ENCODE data around the gene RRP1. TPM values are rescaled to one million over a fixed set of nuclear protein-coding genes. Genes with fewer than 3 reads are reported as not detected.
A peak's percentile ranks its signal among the peaks of the same experiment; 100 is the strongest.

Gene RRP1
- polyA plus RNA-seq, 3 donors: 2.7 to 5.7 (median 4.6) TPM

GRCh38 chr21:43769325-43769958, 19.9 kb upstream of the RRP1 start:
- Histone ChIP-seq H3K9me3 (replicated peaks in 1 of 2; ENCODE audit: control insufficient read depth in 1 of 2, insufficient read depth in 1 of 2, low read length in 2 of 2) (peaks cover 0 to 11% of the 10 kb centered on the region in 2 donors), H3K27ac (ENCODE audit: low read depth in 1 of 2, low read length in 2 of 2) (no peak overlapping the region), H4K20me1 (ENCODE audit: insufficient read depth, low read length) (peaks cover 26% of the 10 kb centered on the region), H3K4me3 (replicated peaks in 1 of 3; ENCODE audit: low read depth in 2 of 3, low read length in 3 of 3) (no peak overlapping the region), H3K79me2 (ENCODE audit: insufficient read depth, low read length) (no peaks in the 10 kb centered on the region), H3K4me1 (ENCODE audit: control insufficient read depth in 1 of 2, insufficient read depth in 2 of 2, low read length in 2 of 2) (peaks cover 12 to 20% of the 10 kb centered on the region in 2 donors), H3K4me2 (replicated peaks; ENCODE audit: extremely low read depth, low read length, poor library complexity, severe bottlenecking) (no peak overlapping the region), H2AFZ (ENCODE audit: insufficient read depth, low read depth, low read length, poor library complexity, severe bottlenecking) (no peak overlapping the region), H3K27me3 (ENCODE audit: control insufficient read depth in 2 of 2, insufficient read depth in 2 of 2, low read length in 2 of 2) (no peaks in the 10 kb centered on the region), H3K9ac (ENCODE audit: insufficient read depth, low read length, poor library complexity, severe bottlenecking) (no peak overlapping the region), H3K36me3 (replicated peaks in 1 of 2; ENCODE audit: control insufficient read depth in 1 of 2, insufficient read depth in 2 of 2, low read length in 2 of 2) (peaks cover 16 to 23% of the 10 kb centered on the region in 2 donors)
- Mint-ChIP-seq H3K4me1 (peaks cover 26% of the 10 kb centered on the region), H3K4me3 (no peak overlapping the region), H3K36me3 (peaks cover 25 to 26% of the 10 kb centered on the region in 2 donors), H3K27me3 (ENCODE audit: low read depth in 3 of 3) (peaks cover 2 to 5% (median 5%) of the 10 kb centered on the region in 3 donors), H3K9me3 (peaks cover 5 to 16% (median 9%) of the 10 kb centered on the region in 7 donors), H3K27ac (peak overlapping the region in 1 of 7 donors; percentile 51)
- intact Hi-C loops (cut with micrococcal nuclease): no loop called here
- WGBS (ENCODE audit: insufficient coverage): 94% methylated on average over 11 of the region's 11 CpGs
- no peak for DNase-seq
- TF ChIP-seq CTCF (IDR thresholded peaks at IDR 0.05): no peak

GRCh38 chr21:43770066-43770655, 19.2 kb upstream of the RRP1 start:
- Histone ChIP-seq H3K27me3 (ENCODE audit: control insufficient read depth in 2 of 2, insufficient read depth in 2 of 2, low read length in 2 of 2) (no peaks in the 10 kb centered on the region), H3K9ac (ENCODE audit: insufficient read depth, low read length, poor library complexity, severe bottlenecking) (no peak overlapping the region), H4K20me1 (ENCODE audit: insufficient read depth, low read length) (peaks cover 30% of the 10 kb centered on the region), H3K79me2 (ENCODE audit: insufficient read depth, low read length) (peaks cover 7% of the 10 kb centered on the region), H3K4me3 (replicated peaks in 1 of 3; ENCODE audit: low read depth in 2 of 3, low read length in 3 of 3) (no peak overlapping the region), H3K9me3 (replicated peaks in 1 of 2; ENCODE audit: control insufficient read depth in 1 of 2, insufficient read depth in 1 of 2, low read length in 2 of 2) (peaks cover 0 to 11% of the 10 kb centered on the region in 2 donors), H2AFZ (ENCODE audit: insufficient read depth, low read depth, low read length, poor library complexity, severe bottlenecking) (no peak overlapping the region), H3K4me2 (replicated peaks; ENCODE audit: extremely low read depth, low read length, poor library complexity, severe bottlenecking) (no peak overlapping the region), H3K27ac (ENCODE audit: low read depth in 1 of 2, low read length in 2 of 2) (no peak overlapping the region), H3K4me1 (ENCODE audit: control insufficient read depth in 1 of 2, insufficient read depth in 2 of 2, low read length in 2 of 2) (peaks cover 19 to 27% of the 10 kb centered on the region in 2 donors), H3K36me3 (replicated peaks in 1 of 2; ENCODE audit: control insufficient read depth in 1 of 2, insufficient read depth in 2 of 2, low read length in 2 of 2) (peaks cover 18 to 26% of the 10 kb centered on the region in 2 donors)
- peaks cover 29% of the 10 kb centered on the region in 2 donors for H3K36me3 Mint-ChIP-seq
- no peak for TF ChIP-seq CTCF (IDR thresholded peaks at IDR 0.05)
- DNase-seq: no peak
- peaks cover 5 to 16% (median 9%) of the 10 kb centered on the region in 7 donors for H3K9me3 Mint-ChIP-seq
- peaks cover 2 to 5% (median 5%) of the 10 kb centered on the region in 3 donors for H3K27me3 Mint-ChIP-seq (ENCODE audit: low read depth in 3 of 3)
- peaks cover 33% of the 10 kb centered on the region for H3K4me1 Mint-ChIP-seq
- peak overlapping the region in 1 of 7 donors; percentile 63 for H3K27ac Mint-ChIP-seq
- 98% methylated on average over 14 of the region's 21 CpGs for WGBS (ENCODE audit: insufficient coverage)
- intact Hi-C loops (cut with micrococcal nuclease): no loop called here
- H3K4me3 Mint-ChIP-seq: no peak overlapping the region

Measured in CD14-positive monocyte (primary cell).